ENCODE measurements around the gene TRIP13.

The TRIP13 gene

GRCh38 chr5:909994-910768, 17.5 kb downstream of the TRIP13 start:
- TF ChIP-seq EZH2phosphoT487 (IDR thresholded peaks at IDR 0.05; ENCODE audit: borderline replicate concordance, low read length), result no peak
- TF ChIP-seq CTCF (IDR thresholded peaks at IDR 0.05; ENCODE audit: low read depth, low read length, poor library complexity, severe bottlenecking), result no peak
- no peaks in the 10 kb centered on the region for H3K4me1 ChIP-seq (ENCODE audit: control insufficient read depth, low read length)
- no peak overlapping the region for H3K4me3 ChIP-seq (ENCODE audit: low read length)
- H4K20me1 ChIP-seq (ENCODE audit: control insufficient read depth, insufficient read depth, low read depth, low read length), result no peaks in the 10 kb centered on the region
- no peak overlapping the region for H3K27ac ChIP-seq (ENCODE audit: low read depth, low read length)
- H3K9me3 ChIP-seq (ENCODE audit: control insufficient read depth, insufficient read depth, low read length), result no peaks in the 10 kb centered on the region
- H3K9me2 ChIP-seq (replicated peaks; ENCODE audit: control insufficient read depth, low read length), result no peaks in the 10 kb centered on the region
- no peaks in the 10 kb centered on the region for H3K79me2 ChIP-seq (ENCODE audit: control insufficient read depth, low read length)
- H3F3A ChIP-seq (ENCODE audit: control insufficient read depth, insufficient read depth), result no peaks in the 10 kb centered on the region
- H3K4me2 ChIP-seq (ENCODE audit: low read length), result no peak overlapping the region
- H3K27me3 ChIP-seq (ENCODE audit: control insufficient read depth, low read length), result no peaks in the 10 kb centered on the region
- peaks cover 78% of the 10 kb centered on the region for H3K36me3 ChIP-seq (ENCODE audit: control insufficient read depth, low read length)

- Histone ChIP-seq H3K27me3 (ENCODE audit: control insufficient read depth, low read length) (no peaks in the 10 kb centered on the region), H3K4me2 (ENCODE audit: low read length) (no peak overlapping the region), H3K36me3 (ENCODE audit: control insufficient read depth, low read length) (peaks cover 76% of the 10 kb centered on the region), H4K20me1 (ENCODE audit: control insufficient read depth, insufficient read depth, low read depth, low read length) (no peaks in the 10 kb centered on the region), H3K4me1 (ENCODE audit: control insufficient read depth, low read length) (no peaks in the 10 kb centered on the region), H3K9me3 (ENCODE audit: control insufficient read depth, insufficient read depth, low read length) (no peaks in the 10 kb centered on the region), H3F3A (ENCODE audit: control insufficient read depth, insufficient read depth) (no peaks in the 10 kb centered on the region), H3K79me2 (ENCODE audit: control insufficient read depth, low read length) (no peaks in the 10 kb centered on the region), H3K4me3 (ENCODE audit: low read length) (no peak overlapping the region), H3K27ac (ENCODE audit: low read depth, low read length) (no peak overlapping the region), H3K9me2 (replicated peaks; ENCODE audit: control insufficient read depth, low read length) (no peaks in the 10 kb centered on the region)
- TF ChIP-seq EZH2phosphoT487 (IDR thresholded peaks at IDR 0.05; ENCODE audit: borderline replicate concordance, low read length) (no peak), CTCF (IDR thresholded peaks at IDR 0.05; ENCODE audit: low read depth, low read length, poor library complexity, severe bottlenecking) (no peak)
Measured at GRCh38 chr5:910769-911160, 18.1 kb downstream of the TRIP13 start.

GRCh38 chr5:911601-912000, 18.9 kb downstream of the TRIP13 start:
- no peaks in the 10 kb centered on the region for H3K79me2 ChIP-seq (ENCODE audit: control insufficient read depth, low read length)
- no peaks in the 10 kb centered on the region for H3F3A ChIP-seq (ENCODE audit: control insufficient read depth, insufficient read depth)
- H3K4me1 ChIP-seq (ENCODE audit: control insufficient read depth, low read length), result no peaks in the 10 kb centered on the region
- H3K9me3 ChIP-seq (ENCODE audit: control insufficient read depth, insufficient read depth, low read length), result no peaks in the 10 kb centered on the region
- no peak overlapping the region for H3K4me2 ChIP-seq (ENCODE audit: low read length)
- no peaks in the 10 kb centered on the region for H4K20me1 ChIP-seq (ENCODE audit: control insufficient read depth, insufficient read depth, low read depth, low read length)
- no peaks in the 10 kb centered on the region for H3K27me3 ChIP-seq (ENCODE audit: control insufficient read depth, low read length)
- H3K27ac ChIP-seq (ENCODE audit: low read depth, low read length), result no peak overlapping the region
- H3K9me2 ChIP-seq (replicated peaks; ENCODE audit: control insufficient read depth, low read length), result no peaks in the 10 kb centered on the region
- H3K4me3 ChIP-seq (ENCODE audit: low read length), result no peak overlapping the region
- TF ChIP-seq EZH2phosphoT487 (IDR thresholded peaks at IDR 0.05; ENCODE audit: borderline replicate concordance, low read length), result no peak
- TF ChIP-seq CTCF (IDR thresholded peaks at IDR 0.05; ENCODE audit: low read depth, low read length, poor library complexity, severe bottlenecking), result no peak
- peaks cover 77% of the 10 kb centered on the region for H3K36me3 ChIP-seq (ENCODE audit: control insufficient read depth, low read length)
